GM21723 (cell line): Measurements from ENCODE around the gene SKIC2.

Experiments used
- ATAC-seq: cut with Tn5 transposase; IDR thresholded peaks from one replicate; pipeline ENCODE4 v1.9.1; 2021; ENCODE audit warnings: mild to moderate bottlenecking, moderate library complexity; ENCODE audit not compliant: unreplicated experiment

SKIC2 gene

DNA sequence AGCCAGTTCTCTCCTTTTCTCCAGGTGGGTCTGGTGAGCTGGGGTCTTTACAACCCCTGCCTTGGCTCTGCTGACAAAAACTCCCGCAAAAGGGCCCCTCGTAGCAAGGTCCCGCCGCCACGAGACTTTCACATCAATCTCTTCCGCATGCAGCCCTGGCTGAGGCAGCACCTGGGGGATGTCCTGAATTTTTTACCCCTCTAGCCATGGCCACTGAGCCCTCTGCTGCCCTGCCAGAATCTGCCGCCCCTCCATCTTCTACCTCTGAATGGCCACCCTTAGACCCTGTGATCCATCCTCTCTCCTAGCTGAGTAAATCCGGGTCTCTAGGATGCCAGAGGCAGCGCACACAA lies 13.8 kb upstream of the SKIC2 start:
- ATAC-seq, result no peak

DNA sequence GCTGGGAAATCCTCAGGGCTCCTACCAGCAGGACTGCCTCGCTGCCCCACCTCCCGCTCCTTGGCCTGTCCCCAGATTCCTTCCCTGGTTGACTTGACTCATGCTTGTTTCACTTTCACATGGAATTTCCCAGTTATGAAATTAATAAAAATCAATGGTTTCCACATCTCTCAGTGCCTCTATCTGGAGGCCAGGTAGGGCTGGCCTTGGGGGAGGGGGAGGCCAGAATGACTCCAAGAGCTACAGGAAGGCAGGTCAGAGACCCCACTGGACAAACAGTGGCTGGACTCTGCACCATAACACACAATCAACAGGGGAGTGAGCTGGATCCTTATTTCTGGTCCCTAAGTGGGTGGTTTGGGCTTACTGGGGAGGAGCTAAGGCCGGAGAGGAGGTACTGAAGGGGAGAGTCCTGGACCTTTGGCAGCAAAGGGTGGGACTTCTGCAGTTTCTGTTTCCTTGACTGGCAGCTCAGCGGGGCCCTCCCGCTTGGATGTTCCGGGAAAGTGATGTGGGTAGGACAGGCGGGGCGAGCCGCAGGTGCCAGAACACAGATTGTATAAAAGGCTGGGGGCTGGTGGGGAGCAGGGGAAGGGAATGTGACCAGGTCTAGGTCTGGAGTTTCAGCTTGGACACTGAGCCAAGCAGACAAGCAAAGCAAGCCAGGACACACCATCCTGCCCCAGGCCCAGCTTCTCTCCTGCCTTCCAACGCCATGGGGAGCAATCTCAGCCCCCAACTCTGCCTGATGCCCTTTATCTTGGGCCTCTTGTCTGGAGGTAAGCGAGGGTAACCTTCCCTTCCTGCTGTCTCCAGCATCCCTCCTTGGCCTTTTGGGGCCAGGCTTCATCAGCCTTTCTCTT lies 13.2 kb upstream of the SKIC2 start, which contains the start of gene CFB:
TSS of gene CFB (plus strand) at position 589 of the 863 bp plus-strand sequence. CDS start at position 716, 127 bp downstream.
- no peak for ATAC-seq

DNA sequence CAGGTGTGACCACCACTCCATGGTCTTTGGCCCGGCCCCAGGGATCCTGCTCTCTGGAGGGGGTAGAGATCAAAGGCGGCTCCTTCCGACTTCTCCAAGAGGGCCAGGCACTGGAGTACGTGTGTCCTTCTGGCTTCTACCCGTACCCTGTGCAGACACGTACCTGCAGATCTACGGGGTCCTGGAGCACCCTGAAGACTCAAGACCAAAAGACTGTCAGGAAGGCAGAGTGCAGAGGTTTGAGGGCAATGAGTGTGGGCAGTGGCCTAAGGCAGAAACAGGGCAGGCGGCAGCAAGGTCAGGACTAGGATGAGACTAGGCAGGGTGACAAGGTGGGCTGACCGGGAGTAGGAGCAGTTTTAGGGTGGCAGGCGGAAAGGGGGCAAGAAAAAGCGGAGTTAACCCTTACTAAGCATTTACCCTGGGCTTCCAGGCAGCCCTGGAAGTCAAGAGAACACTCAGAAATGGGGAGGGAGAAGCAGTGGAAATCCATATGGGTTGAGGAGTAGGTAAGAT lies 12.5 kb upstream of the SKIC2 start:
- no peak for ATAC-seq

DNA sequence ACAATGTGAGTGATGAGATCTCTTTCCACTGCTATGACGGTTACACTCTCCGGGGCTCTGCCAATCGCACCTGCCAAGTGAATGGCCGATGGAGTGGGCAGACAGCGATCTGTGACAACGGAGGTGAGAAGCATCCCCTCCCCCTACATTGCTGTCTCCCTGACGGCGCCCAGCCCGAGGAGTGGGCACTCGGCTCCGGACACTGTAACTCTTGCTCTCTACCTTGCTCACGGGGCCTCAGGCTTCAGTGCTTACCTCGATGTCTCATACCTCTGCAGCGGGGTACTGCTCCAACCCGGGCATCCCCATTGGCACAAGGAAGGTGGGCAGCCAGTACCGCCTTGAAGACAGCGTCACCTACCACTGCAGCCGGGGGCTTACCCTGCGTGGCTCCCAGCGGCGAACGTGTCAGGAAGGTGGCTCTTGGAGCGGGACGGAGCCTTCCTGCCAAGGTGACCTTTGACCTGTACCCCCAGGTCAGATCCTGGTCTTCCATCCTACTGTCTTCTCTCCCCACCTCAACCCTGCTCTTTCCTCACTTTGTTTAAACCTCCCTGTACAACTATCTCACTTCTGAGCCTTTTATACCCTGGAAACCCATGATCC lies 11.8 kb upstream of the SKIC2 start:
- no peak for ATAC-seq

DNA sequence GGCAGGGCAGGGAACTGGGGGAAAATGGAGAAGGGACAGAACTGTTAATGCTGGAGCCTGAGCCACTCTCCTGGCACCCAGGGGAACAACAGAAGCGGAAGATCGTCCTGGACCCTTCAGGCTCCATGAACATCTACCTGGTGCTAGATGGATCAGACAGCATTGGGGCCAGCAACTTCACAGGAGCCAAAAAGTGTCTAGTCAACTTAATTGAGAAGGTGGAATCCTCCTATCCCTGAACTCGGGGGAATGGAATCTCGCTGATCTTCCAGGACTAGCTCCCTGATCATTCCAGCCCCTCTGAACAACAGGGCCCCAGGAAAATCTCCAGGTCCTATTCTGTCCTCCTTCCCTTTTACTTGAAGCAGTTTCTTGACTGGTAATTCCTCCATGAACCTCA lies 11.1 kb upstream of the SKIC2 start:
- ATAC-seq, result no peak

DNA sequence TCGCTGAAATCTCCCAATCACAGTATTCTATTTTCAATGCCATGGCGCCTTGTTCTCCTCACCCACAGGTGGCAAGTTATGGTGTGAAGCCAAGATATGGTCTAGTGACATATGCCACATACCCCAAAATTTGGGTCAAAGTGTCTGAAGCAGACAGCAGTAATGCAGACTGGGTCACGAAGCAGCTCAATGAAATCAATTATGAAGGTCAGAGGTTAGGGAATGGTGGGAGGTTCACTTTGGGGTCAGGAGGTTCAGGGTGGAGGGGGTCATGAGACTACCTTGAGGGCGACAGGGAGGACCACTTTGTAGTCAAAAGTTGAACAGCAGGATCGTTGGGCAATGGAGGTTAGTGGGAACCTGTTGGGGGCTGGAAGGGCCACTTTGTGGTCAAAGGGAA lies 10.7 kb upstream of the SKIC2 start:
- ATAC-seq, result no peak

DNA sequence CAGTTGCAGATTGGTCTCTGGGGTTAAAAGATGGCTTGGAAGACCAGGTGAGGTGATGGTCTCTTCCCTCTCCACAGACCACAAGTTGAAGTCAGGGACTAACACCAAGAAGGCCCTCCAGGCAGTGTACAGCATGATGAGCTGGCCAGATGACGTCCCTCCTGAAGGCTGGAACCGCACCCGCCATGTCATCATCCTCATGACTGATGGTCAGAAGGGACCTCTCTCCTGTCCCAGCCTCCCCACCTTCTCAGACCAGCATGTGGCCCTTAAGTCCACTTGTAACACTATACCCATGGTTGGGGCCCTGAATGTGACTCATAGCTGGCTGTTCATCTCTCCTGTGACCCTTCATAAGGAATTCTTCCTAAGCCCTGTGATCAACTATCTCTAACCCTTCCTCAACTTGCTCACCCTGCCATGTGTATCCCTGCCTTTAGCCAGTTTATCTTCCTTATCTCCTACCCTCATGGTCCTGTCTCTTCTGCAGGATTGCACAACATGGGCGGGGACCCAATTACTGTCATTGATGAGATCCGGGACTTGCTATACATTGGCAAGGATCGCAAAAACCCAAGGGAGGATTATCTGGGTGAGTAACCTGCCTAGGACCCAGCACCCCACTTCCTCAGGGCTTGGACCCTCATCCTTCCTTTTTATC lies 10.1 kb upstream of the SKIC2 start:
- ATAC-seq, result no peak

DNA sequence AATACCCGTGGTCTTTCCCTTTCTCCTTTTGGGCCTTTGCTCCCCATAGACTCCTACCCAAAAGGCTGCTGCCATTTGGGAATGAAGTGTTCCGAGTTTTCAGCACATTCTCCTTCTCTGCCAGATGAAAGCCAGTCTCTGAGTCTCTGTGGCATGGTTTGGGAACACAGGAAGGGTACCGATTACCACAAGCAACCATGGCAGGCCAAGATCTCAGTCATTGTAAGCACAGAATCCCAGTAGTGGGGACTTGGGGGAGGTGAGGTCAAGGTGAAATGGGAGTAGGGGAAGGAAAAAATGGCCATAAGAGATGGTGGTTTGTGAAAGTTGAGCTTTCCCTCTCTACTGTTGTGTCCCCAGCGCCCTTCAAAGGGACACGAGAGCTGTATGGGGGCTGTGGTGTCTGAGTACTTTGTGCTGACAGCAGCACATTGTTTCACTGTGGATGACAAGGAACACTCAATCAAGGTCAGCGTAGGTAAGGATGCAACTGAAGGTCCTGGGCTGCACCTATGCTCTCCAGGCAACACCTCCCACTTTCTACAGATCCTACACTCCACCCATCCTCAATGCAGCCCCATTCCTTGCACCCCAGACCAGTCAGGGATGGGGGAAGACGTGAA lies 8.9 kb upstream of the SKIC2 start:
- no peak for ATAC-seq

DNA sequence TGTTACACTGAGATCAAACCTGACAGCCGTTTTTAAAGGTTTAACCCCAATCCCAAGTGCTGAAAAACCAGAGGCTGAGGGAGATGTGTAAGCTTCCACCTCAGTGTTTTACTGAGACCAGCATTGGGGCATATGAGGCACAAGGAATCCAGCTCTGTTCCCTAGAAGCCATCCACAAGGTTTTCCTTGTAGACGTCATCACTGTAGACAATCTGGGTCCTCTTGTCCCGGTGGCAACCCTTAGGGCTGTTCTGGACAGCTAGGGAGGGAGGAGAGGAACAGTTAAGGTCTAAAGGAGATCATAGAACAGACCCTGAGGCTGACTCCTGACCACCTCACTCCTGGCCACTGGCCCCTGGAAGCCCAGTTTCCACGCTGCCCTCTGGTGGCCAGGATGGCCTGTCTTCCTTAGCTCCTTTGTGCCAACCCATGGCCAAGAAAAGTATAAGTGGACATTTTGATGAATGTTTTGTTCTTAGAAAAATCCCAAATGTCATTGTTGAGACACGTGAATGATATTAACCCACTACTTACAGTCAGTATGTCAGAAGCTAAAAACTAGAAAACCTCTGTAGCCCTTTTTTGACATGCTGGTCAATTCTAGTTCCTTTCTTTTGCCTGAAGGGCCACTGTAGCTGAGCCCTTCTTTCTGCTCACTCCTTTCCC lies 6.7 kb upstream of the SKIC2 start:
- ATAC-seq, result no peak

DNA sequence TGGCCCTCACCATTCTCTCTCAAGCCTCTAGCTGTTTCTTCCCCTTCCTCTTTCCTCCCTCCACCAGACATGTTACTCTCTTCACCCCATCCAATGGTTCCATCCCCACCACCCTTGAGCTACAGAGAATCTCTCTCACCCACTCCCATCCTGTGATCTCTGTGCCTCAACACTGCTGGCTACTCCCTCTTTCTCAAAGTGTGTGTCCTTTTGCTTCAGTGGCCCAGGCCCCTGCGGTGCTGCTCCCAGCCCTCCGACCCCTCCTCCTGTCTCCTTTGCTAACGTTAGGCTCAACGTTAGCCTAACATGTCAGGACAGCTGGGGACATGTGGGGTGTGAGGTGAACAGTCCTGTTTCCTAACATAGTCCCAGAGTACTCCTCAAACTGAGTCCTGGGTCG lies 6.1 kb upstream of the SKIC2 start:
- no peak for ATAC-seq

DNA sequence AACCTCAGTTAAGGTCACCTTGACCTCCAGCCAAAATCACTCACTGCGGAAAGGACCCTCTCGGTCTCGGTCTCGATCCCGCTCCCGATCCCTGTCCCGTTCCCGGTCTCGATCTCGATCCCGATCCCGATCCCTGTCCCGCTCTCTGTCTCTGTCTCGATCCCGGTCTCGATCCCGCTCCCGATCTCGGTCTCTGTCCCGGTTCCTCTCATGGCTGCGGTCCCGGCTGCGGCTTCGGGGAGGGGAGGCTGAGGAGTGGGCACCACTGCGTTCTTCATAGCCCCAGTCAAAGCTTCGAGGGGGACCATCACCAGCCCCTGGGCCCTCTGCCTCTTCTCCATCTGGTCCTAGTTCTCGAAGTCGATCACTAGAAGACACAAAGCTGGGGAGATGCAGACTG lies 4.5 kb upstream of the SKIC2 start:
- ATAC-seq, result no peak

DNA sequence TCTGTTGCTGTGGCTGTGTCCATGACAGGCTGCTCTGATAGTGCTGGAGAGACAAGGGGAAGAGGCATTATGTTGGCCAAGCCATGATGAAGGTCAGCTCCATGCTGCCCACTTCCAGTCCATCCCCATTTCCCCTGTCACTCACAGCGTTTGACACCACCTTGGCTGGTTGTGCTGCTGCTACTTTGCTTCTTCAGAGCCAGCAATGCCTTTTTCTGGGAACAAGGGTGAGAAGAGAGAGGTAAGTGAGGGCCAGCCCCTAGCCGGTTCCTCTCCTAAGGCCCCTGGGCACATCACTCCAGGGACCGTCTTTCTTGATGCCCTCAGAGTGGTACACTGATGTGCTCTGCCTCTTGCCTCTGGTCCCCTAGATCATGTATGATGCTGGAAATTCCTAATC lies 2.2 kb upstream of the SKIC2 start:
- no peak for ATAC-seq

DNA sequence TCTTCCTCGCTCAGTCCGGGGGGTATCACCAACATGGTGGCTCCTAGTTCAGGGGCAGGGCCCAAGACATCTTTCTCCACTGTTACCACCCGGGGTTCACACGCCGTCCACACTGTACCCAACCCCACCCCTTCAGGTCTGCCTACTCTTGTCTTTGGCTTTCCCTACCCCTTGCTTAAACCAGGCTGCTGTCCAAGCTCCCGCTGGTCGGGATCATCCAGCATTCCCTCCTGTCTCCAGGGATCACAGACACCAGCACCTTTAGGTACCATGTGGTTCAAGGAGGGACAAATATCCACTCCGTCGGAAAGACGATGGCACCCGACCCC lies 599 bp upstream of the SKIC2 start:
- ATAC-seq, result no peak

DNA sequence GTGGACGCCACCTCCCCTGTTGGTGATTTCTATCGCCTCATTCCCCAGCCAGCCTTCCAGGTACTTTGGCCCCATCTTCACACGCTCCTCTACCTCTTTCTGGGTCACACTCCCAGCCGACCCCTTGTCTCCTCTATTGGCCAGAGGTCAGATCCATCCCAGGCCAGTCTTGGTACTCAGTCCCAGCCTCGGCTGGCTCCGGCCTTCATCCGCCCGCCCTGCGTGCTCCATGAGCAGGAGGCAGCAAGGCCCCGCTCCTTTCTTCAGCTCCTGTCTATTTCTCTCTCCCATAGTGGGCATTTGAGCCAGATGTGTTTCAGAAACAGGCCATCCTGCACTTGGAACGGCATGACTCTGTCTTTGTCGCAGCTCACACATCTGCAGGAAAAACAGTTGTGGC lies 2.6 kb downstream of the SKIC2 start:
- no peak for ATAC-seq

DNA sequence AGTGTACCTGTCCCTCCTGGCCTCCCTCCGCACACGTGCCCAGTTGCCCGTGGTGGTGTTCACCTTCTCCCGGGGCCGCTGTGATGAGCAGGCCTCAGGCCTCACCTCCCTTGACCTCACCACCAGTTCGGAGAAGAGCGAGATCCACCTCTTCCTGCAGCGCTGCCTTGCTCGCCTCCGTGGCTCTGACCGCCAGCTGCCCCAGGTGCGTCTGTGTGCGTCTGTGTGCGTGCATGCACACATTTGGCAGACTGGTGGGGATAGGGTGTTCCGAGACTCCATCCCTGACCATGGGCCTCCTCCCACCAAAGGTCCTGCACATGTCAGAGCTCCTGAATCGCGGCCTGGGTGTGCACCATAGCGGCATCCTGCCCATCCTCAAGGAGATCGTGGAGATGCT lies 4.9 kb downstream of the SKIC2 start:
- ATAC-seq, result no peak

DNA sequence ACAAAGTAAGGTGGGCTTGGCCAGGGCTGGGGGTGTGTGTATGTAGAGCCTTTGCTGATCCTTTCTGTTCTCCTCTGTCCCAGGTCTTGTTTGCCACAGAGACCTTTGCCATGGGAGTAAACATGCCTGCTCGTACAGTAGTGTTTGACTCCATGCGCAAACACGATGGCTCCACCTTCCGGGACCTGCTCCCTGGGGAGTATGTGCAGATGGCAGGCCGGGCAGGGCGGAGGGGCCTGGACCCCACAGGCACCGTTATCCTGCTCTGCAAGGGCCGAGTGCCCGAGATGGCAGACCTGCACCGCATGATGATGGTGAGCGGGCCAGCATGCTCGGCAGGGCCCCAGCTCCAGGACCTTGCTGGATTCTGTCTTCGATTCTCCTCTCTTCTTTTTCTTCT lies 6.7 kb downstream of the SKIC2 start:
- ATAC-seq, result no peak

DNA sequence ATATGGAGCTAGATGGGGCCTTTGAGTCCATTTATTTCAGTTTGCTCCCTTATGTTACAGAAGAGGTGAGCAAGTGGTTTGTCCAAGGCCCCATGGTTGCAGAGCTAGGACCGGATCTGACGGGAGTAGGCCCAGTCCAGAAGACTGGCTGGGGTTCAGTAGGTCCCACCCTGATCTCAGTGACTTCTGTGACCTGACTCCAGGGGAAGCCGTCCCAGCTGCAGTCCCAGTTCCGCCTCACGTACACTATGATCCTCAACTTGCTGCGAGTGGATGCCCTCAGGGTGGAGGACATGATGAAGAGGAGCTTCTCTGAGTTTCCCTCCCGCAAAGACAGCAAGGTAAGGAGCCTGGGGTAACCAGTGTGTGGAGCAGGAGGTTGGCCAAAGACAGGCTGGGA lies 7.5 kb downstream of the SKIC2 start:
- ATAC-seq, result no peak

DNA sequence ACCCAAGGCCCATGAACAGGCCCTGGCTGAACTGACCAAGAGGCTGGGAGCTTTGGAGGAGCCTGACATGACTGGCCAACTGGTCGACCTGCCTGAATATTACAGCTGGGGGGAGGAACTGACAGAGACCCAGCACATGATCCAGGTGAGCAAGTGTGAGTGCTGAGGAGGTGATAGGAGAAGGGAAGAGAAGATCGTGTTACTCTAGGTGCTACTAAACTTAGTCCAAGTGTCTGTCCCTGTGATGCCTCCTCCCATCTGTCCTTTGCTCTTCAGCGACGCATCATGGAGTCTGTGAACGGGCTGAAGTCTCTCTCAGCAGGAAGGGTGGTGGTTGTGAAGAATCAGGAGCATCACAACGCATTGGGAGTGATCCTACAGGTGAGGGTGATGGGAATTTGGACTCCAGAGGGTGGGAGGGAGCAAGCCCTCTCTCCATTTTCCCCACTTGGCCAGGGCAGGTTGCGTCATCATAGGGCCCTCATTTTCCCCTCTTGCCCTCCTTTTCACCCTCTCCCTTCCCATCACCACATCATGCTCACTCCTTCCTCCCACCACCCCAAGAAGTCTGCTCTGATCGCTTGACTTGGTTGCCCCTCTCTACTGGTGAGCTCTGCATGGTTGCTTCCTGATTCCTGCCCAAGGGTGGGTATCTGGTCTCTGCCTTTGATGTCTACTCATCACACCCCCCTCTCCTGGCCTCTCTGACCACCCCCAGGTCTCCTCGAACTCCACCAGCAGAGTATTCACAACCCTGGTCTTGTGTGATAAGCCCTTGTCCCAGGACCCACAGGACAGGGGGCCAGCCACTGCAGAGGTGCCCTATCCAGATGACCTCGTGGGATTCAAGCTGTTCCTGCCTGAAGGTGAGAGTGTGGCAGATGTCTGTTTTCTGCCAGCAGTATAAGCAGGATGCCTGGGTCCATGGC lies 8.3 kb downstream of the SKIC2 start:
- no peak for ATAC-seq

DNA sequence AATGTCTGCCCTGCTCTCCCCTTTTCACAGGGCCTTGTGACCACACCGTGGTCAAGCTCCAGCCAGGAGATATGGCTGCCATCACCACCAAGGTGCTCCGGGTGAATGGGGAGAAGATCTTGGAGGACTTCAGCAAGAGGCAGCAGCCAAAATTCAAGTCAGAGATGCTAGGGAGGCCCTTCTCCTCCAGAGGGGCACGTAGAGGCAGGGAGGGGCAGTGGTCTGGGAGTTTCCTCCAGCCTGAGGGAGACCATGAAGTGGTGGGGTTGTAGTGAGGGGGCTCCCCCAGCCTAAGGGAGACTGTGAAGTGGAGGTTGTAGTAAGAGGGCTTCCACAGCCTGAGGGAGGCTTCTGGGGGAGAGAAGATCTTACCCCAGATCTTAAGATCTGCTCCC lies 8.9 kb downstream of the SKIC2 start:
- ATAC-seq, result no peak

DNA sequence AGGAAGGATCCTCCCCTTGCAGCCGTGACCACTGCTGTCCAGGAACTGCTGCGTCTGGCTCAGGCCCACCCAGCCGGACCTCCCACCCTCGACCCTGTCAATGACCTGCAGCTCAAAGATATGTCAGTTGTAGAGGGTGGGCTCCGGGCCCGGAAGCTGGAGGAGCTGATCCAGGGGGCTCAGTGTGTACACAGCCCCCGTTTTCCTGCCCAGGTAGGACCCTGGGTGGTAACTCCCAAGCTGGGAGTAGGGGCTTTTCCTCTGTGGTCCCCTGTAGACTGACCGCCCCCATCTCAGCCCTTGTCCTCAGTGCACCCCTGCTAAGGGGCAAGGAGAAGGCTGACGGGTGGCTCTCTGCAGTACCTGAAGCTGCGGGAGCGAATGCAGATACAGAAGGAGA lies 9.4 kb downstream of the SKIC2 start:
- no peak for ATAC-seq
